HL-60 (cell line): Measurements from ENCODE around the gene HOXC4.

Experiments used
- DNase-seq, 2 experiments: peaks; one replicate each; pipeline ENCODE4 v3.0.0-alpha.2; 2010 to 2020; ENCODE audit warnings: low read depth in 1 of 2, low spot score in 1 of 2
- H3K27ac ChIP-seq: fragments of 250-450 bp; sonication (Bioruptor Pico); replicated peaks from 2 replicates; pipeline ENCODE4 v1.5.1; 2020; ENCODE audit warnings: mild to moderate bottlenecking, moderate library complexity
- H3K27me3 ChIP-seq: fragments of 250-450 bp; sonication (Bioruptor Pico); 2 replicates; pipeline ENCODE4 v1.5.1; 2021; ENCODE audit warnings: mild to moderate bottlenecking, moderate library complexity; ENCODE audit not compliant: insufficient read depth, poor library complexity, severe bottlenecking
- H3K4me3 ChIP-seq: replicated peaks from 2 replicates; pipeline ENCODE4 v1.5.1; 2011; ENCODE audit warnings: mild to moderate bottlenecking, control low read depth, low read length; ENCODE audit not compliant: insufficient read depth
- GABPA ChIP-seq: IDR thresholded peaks from 2 replicates; pipeline ENCODE4 v1.6.1; 2012; ENCODE audit warnings: low read depth
- POLR2AphosphoS5 ChIP-seq: IDR thresholded peaks from 2 replicates; pipeline ENCODE4 v1.6.1; 2012; ENCODE audit warnings: low read depth
- SPI1 ChIP-seq: IDR thresholded peaks from 2 replicates; pipeline ENCODE4 v1.6.1; 2012; ENCODE audit warnings: low read depth, mild to moderate bottlenecking, borderline replicate concordance
- TF ChIP-seq, protein P1 (sequence below): IDR thresholded peaks from 2 replicates; pipeline ENCODE4 v1.6.1; 2012; ENCODE audit warnings: low read depth; ENCODE audit not compliant: insufficient replicate concordance
- TF ChIP-seq, protein P2 (sequence below): IDR thresholded peaks from one replicate; pipeline ENCODE4 v1.5.1; 2011; ENCODE audit warnings: low read length, control low read depth, inconsistent platforms; ENCODE audit not compliant: insufficient read depth

HOXC4 gene

DNA sequence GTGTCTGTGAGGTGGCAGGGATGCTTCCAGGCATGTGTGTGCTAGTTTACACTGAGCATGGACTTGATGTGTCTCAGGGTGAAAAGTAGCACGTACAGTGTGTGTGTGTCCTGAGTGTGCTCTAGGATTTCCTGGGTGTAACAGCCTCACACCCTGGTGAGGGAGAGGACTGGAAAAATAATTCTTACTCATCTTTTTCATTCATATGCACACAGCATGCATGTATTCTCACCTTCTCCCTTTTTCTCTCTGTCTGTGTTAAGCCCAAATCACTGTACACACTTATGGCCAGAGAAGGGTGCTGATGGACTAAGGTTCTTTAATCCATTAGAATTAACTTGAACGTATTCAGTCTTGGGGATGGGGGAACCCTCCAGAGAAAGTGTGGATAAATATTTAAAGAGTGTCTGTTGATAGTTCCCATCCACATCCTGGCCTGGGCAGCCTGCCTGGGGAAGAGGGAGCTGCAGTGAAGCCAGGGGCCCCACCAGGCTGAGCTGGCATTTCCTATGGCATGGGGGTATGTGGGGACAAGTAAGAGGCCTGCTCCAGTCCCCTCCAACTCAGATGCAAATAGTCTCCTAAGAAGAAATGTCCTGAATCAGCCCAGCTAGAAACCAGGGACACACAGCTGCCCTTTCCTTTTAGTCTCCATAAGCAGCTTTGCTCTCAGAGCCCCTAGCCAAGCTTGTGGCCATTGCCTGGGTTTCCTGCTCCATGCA, 45.9 kb upstream of the HOXC4 start:
- Histone ChIP-seq H3K4me3 (no peak overlapping the region), H3K27me3 (peaks cover 82% of the 10 kb centered on the region), H3K27ac (no peak overlapping the region)
- no peak for DNase-seq
- no peak for TF ChIP-seq POLR2AphosphoS5
- TF ChIP-seq GABPA = no peak
- TF ChIP-seq, protein P1, sequence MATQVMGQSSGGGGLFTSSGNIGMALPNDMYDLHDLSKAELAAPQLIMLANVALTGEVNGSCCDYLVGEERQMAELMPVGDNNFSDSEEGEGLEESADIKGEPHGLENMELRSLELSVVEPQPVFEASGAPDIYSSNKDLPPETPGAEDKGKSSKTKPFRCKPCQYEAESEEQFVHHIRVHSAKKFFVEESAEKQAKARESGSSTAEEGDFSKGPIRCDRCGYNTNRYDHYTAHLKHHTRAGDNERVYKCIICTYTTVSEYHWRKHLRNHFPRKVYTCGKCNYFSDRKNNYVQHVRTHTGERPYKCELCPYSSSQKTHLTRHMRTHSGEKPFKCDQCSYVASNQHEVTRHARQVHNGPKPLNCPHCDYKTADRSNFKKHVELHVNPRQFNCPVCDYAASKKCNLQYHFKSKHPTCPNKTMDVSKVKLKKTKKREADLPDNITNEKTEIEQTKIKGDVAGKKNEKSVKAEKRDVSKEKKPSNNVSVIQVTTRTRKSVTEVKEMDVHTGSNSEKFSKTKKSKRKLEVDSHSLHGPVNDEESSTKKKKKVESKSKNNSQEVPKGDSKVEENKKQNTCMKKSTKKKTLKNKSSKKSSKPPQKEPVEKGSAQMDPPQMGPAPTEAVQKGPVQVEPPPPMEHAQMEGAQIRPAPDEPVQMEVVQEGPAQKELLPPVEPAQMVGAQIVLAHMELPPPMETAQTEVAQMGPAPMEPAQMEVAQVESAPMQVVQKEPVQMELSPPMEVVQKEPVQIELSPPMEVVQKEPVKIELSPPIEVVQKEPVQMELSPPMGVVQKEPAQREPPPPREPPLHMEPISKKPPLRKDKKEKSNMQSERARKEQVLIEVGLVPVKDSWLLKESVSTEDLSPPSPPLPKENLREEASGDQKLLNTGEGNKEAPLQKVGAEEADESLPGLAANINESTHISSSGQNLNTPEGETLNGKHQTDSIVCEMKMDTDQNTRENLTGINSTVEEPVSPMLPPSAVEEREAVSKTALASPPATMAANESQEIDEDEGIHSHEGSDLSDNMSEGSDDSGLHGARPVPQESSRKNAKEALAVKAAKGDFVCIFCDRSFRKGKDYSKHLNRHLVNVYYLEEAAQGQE = no peak
- no peak for TF ChIP-seq SPI1
- TF ChIP-seq, protein P2, sequence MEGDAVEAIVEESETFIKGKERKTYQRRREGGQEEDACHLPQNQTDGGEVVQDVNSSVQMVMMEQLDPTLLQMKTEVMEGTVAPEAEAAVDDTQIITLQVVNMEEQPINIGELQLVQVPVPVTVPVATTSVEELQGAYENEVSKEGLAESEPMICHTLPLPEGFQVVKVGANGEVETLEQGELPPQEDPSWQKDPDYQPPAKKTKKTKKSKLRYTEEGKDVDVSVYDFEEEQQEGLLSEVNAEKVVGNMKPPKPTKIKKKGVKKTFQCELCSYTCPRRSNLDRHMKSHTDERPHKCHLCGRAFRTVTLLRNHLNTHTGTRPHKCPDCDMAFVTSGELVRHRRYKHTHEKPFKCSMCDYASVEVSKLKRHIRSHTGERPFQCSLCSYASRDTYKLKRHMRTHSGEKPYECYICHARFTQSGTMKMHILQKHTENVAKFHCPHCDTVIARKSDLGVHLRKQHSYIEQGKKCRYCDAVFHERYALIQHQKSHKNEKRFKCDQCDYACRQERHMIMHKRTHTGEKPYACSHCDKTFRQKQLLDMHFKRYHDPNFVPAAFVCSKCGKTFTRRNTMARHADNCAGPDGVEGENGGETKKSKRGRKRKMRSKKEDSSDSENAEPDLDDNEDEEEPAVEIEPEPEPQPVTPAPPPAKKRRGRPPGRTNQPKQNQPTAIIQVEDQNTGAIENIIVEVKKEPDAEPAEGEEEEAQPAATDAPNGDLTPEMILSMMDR = no peak

DNA sequence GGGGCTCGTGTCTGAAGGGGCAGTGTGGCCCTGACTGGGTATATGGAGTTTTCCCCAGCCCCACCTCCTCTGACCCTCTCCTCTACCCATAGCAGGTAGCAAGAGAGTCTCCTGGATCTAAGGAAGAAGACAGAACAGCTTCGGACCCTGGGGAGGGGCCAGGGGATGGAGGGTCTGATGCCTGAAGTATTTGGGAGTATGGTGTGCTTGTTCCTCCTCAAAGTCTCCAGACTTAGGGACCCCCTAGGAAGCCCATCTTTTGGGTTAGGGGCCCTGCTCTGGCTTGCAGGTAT, 45.4 kb upstream of the HOXC4 start:
- Histone ChIP-seq H3K27me3 (peaks cover 84% of the 10 kb centered on the region), H3K4me3 (no peak overlapping the region)

DNA sequence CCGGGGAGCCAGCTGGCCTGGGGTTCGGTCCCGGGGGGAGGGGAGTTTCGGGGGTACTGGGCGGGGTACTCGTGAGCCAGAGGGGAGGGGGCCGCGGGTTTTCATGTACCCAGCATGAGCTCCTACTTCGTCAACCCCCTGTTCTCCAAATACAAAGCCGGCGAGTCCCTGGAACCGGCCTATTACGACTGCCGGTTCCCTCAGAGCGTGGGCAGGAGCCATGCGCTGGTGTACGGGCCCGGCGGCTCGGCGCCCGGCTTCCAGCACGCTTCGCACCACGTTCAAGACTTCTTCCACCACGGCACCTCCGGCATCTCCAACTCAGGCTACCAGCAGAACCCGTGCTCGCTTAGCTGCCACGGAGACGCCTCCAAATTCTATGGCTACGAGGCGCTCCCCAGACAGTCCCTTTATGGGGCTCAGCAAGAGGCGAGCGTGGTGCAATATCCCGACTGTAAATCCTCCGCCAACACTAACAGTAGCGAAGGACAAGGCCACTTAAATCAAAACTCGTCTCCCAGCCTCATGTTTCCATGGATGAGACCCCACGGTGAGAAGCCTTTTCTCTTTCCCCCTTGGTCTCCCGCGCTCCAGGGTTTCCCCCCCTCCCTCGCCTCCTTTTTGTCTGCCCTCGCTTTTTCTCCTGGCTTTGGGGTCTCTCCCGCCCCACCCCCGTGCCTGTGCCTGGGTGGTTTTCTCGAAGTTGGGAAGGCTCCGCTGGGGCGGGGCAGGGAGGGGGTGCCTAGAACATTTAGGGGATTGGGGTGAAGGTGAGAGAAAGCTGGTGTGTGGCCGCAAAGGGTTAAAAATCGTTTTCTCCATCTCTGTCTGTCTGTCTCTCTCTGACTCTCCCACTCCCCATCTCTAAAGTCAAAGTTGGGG, 44.2 kb upstream of the HOXC4 start:
- H3K4me3 ChIP-seq = no peak overlapping the region
- peaks cover 86% of the 10 kb centered on the region for H3K27me3 ChIP-seq
- DNase-seq = no peak
- H3K27ac ChIP-seq = no peak overlapping the region
- TF ChIP-seq, protein P2 = no peak
- TF ChIP-seq SPI1 = no peak
- no peak for TF ChIP-seq GABPA
- TF ChIP-seq, protein P1 = no peak
- no peak for TF ChIP-seq POLR2AphosphoS5

More for the DNA sequence above, 45.4 kb upstream of the HOXC4 start:
- no peak overlapping the region for H3K27ac ChIP-seq
- TF ChIP-seq, protein P2 = no peak
- TF ChIP-seq SPI1 (no peak), GABPA (no peak), POLR2AphosphoS5 (no peak)
- TF ChIP-seq, protein P1 = no peak
- no peak for DNase-seq
